Fibroblast of the conjunctiva (primary cell): Measurements from ENCODE around the gene MTUS2.

ENCODE experiments used
- DNase-seq: peaks from one replicate; pipeline ENCODE4 v3.0.0-alpha.2; 2010; ENCODE audit warnings: low read depth

Gene MTUS2

GRCh38 chr13:29024783-29025182, 204.6 kb downstream of the MTUS2 start:
- DNase-seq = no peak

GRCh38 chr13:29028868-29029267, 208.7 kb downstream of the MTUS2 start:
- no peak for DNase-seq

- DNase-seq = no peak
These were observed 218.6 kb downstream of the MTUS2 start for GRCh38 chr13:29038700-29039099.

- DNase-seq = no peak
These were observed 219.1 kb downstream of the MTUS2 start for GRCh38 chr13:29039212-29039611.

GRCh38 chr13:29046588-29046987, 226.4 kb downstream of the MTUS2 start:
- DNase-seq = no peak

GRCh38 chr13:29049524-29049923, 229.4 kb downstream of the MTUS2 start:
- DNase-seq = no peak

- DNase-seq = no peak
These were observed 230.6 kb downstream of the MTUS2 start for GRCh38 chr13:29050719-29051118.

- DNase-seq = no peak
These were observed 239.7 kb downstream of the MTUS2 start for GRCh38 chr13:29059800-29060199.

- DNase-seq = no peak
These were observed 245.0 kb downstream of the MTUS2 start for GRCh38 chr13:29065142-29065541.

- DNase-seq = no peak
These were observed 247.3 kb downstream of the MTUS2 start for GRCh38 chr13:29067306-29067945.

GRCh38 chr13:29073755-29074154, 253.6 kb downstream of the MTUS2 start:
- no peak for DNase-seq

- no peak for DNase-seq
These were observed 257.1 kb downstream of the MTUS2 start for GRCh38 chr13:29077051-29077813.

GRCh38 chr13:29081036-29081435, 260.9 kb downstream of the MTUS2 start:
- no peak for DNase-seq

GRCh38 chr13:29081697-29082440, 261.7 kb downstream of the MTUS2 start:
- DNase-seq = no peak

- DNase-seq = no peak
These were observed 279.8 kb downstream of the MTUS2 start for GRCh38 chr13:29099781-29100406.

GRCh38 chr13:29100758-29101157, 280.6 kb downstream of the MTUS2 start:
- DNase-seq = no peak

GRCh38 chr13:29101409-29101808, 281.3 kb downstream of the MTUS2 start:
- DNase-seq = no peak

GRCh38 chr13:29101905-29102304, 281.8 kb downstream of the MTUS2 start:
- DNase-seq = no peak

- no peak for DNase-seq
These were observed 283.1 kb downstream of the MTUS2 start for GRCh38 chr13:29103065-29103800.

GRCh38 chr13:29104461-29104860, 284.3 kb downstream of the MTUS2 start:
- no peak for DNase-seq

GRCh38 chr13:29105779-29106178, 285.6 kb downstream of the MTUS2 start:
- no peak for DNase-seq

- no peak for DNase-seq
These were observed 286.5 kb downstream of the MTUS2 start for GRCh38 chr13:29106651-29107050.
